Tongue (tissue), 3 donors: ENCODE data around the gene SCEL. TPM values are rescaled to one million over a fixed set of nuclear protein-coding genes. Genes with fewer than 3 reads are reported as not detected.
A peak's percentile ranks its signal among the peaks of the same experiment; 100 is the strongest.

Source experiments
- DNase-seq: peaks from one replicate; pipeline ENCODE4 v3.0.0-alpha.2; 2015
- small RNA-seq: library from RNA; depleted of rRNA; stranded (forward); fragments of <200 nt; gene quantifications from one replicate; pipeline ENCODE3, GENCODE V24; 2014; ENCODE audit warnings: low replicate concordance
- total RNA-seq: library from RNA; depleted of rRNA; stranded (reverse); fragments of >200 nt; gene quantifications from one replicate; pipeline ENCODE4 v1.2.3, GENCODE V29; 2014

SCEL gene
- total RNA-seq, 1 donor from 2014 or later: 61.7 TPM

DNA sequence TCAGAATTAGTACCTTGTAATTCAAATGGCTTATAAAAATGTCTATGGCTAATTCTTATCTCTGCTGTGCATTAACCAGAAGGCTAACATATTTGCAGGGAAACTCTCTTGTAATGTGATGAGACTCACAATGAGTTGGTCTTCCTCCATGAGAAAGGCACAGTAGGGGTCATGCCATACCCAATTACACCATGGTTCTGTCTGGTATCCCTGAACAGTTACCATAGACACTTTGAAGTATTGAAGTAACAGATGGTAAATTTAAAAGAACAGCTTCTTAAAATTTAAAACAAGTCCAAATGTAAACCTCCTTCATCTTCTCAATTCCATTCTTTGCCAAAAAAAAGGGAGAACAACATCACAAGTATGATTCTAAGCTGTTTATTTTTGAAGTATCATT lies 139.3 kb downstream of the SCEL start:
- no peak for DNase-seq

DNA sequence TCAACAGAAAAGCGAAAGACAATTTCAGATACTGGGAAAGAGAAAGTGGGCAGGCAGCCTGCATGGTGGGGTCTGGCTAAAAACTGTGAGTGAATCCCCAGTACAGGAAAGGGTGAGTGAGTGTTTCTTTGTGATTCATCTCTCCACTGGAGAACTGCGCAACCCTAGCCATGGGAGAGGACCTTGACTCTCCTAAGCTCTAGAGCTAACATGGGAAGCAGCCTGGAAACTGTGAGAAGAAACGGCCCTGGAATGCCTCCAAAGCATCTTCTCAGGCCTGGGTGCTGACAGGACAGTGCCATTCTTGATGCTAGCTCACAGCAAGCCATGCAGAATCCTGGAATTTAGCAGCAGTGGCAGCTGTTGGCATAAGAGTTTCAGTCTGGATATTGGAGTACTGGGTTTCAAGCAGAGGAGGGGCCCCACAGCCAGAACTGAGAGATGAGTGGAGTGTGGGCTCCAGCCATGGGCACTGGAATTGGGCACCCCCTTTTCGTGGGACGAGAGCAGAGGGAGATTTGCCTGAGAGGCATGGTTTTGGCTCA lies 143.3 kb downstream of the SCEL start:
- DNase-seq: peak; percentile 76

DNA sequence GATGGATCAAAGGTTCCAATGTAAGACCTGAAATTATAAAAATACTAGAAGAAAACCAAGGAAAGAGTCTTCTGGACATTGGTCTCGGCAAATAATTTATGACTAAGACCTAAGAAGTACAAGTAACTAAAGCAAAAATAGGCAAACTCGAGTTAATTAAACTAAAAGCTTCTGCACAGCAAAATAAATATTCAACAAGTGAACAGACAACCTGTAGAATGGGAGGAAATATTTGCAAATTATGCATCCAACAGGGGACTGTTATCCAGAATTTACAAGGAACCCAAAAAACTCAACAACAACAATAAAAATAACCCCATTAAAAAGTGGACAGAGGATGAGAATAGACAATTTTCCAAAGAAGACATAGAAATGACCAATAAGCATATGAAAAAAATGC lies 152.3 kb downstream of the SCEL start:
- DNase-seq: no peak

DNA sequence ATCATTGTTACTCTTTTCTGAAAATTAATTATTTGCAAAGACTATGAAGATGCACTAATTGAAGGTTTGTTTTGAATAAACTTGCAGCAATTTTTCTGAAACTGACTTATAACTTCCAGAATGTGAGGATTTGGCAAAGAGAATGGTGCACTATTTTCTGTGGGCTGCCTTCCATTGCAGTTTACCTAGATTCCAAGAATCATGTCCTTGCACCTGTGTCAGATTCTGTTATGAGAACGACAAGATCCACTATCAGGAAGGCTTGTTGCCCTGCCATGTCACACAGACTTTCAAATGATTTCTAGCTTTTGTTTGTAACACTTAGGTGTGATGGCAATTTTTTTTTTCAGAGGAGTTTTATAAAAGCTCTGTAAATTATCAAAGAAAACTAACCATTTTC lies 156.4 kb downstream of the SCEL start:
- DNase-seq: no peak

DNA sequence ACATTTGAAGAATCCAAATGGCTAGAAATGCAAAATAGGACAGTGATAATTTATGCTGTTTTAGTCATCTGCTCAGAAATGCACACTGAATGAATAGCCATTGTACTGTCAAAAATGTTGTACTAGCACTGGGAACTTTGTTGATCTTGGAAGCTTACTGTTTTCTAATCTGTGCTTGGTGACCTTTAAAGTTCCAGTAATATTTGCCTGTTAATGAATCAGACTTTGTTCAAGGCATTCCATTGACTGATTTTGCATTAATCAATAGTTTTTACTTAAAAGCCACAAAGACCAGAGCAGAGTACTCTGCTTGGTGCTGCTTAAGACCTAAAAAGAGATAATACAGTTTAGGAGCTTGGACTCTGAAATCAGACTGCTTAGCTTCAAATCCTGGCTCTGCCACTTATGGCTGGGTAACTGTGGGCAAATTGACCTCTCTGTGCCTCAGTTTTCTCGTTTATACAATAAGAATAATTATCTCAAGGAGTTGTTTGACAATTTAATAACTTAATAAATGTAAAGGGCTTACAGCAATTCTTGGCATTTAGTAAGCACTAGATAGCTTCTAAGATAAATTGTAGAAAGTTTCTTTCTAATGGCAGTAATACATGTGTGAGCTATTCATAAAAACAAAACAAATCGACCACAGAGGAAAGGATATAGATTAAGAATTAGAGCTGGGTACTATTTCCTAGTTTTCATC lies 157.4 kb downstream of the SCEL start:
- DNase-seq: no peak

DNA sequence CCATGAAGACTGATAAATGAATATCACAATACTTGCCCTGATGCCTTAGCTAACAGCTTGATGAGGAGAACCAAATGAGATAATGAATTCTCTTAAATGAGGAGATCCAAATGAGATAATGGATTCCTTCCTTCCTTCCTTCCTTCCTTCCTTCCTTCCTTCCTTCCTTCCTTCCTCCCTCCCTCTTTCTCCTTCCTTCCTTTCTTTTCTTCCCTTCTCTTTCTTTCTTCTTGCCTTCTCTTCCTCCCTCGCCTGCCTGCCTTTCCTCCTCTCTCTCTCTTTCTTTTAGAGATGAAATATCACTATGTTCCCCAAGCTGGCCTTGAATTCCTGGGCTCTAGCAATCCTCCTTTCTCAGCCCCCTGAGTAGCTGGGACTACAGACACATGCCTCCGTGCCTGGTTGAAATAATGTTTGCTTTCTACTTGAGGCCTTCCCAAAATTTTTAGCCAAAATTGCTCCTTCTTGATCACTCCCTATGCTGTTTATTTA lies 158.0 kb downstream of the SCEL start:
- DNase-seq: no peak

Small RNA genes within 50 kb of the gene (small RNA-seq; reads per million reads assigned to genes)
- gene RNY3P7 (not detected), gene SPTLC1P5 (not detected)

Other genes starting within 250 kb of the SCEL start
- gene MYCBP2, start 208.6 kb upstream of the SCEL start, total RNA-seq: 128 TPM
- 8.9 TPM for gene SLAIN1, start 162.0 kb downstream of the SCEL start, total RNA-seq